Stimulated activated CD8-positive, alpha-beta memory T cell treated with anti-CD3 and anti-CD28 coated beads, Interleukin-2, amount 100 ng/mL, for 1 hour (primary cell): ENCODE measurements around the gene SYT13.

ENCODE experiments used
- DNase-seq, 2 donors: peaks; one replicate each; pipeline ENCODE4 v3.0.0-alpha.2; 2020; ENCODE audit warnings: low read depth in 2 of 2

SYT13 gene

DNA sequence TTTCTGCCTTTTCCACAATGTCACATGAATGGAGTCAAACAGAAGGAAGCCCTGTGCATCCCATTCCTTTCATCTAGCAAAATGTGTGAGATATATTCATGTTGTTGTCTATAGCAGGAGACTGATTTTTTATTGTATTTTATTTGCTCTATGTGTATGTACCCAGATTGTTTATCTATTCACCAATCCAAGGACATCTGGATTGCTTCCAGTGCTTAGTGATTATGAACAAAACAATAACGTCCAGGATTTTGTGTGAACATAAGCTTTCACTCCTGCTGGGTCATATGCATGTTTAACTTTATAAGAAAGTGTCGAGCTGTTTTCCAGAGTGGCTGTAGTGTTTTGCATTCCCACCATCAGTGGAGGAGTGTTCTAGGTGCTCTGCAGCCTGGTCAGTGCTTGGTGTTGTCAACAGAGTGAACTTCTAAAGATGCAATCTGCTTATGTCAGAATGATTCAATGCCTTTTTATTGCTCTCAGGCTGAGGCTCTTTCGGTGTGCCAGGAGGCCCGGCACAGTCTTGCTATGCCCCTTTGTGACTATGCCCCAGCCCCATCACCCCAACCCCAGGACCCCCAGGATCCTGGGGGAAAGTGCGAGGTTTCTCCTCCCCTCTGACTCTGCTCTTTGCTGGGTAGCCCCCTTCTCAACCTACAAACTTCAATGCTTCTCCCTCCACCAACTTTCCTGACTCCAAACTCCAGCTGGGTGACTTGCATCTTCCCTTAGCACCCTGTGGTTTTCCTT lies 19.9 kb upstream of the SYT13 start:
- no peak for DNase-seq

DNA sequence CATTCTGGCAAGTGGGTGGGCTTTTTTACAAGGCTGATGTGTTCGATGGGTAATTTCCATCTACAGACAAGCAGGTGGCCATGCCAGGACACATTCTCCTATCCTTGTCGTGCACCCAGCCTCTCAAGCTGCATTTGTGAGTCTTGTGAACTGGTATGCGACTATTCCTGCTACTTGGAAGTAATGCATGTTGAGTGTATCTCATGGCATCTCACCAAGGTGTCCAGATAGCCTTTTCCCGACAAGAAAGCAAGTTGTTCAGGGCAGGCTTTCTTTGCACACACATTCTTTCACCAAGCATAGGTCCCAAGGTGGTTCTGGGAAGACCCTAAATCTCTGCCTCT lies 18.8 kb upstream of the SYT13 start:
- no peak for DNase-seq

DNA sequence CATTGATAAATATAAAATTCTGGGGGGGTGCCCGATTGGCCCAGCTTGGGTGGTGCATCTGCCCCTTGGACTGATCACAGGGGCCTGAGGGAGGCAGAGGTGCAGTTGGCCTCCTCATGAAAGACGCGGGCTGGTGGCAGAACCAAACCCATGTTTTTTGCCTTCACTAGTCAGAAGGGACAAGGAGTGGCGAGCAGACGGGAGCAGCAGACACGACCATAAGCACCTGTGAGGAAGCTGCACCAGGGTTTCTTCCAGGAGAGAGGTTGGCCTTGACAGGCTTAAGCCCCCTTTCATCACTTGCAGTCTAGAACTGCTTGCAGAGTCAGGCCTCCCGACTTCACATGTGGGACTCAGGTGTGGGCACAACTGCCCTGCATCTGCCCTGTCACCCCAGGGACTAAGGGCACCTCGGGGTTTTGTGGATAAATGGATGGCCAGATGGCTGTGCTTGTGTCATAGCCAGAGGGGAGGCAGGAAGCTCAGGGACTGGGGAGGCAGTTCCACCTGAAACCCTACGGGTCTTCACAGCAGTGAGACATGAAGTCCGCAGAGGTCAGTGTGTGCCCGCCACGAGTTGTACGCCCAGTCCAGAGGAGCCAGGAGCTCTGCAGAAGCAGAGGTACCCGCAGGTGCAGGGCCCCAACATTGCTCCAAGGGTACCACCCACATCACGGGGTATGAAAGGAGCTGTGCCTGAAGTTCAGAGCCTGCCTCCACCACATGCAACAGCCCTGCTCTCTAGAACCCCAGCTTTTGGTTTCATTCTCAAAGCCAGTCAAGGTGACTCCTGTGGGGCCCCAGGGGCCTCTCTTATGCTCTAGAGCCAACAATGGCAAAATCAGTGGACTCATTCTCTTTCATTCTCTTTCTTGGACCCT lies 18.2 kb upstream of the SYT13 start:
- DNase-seq: no peak

DNA sequence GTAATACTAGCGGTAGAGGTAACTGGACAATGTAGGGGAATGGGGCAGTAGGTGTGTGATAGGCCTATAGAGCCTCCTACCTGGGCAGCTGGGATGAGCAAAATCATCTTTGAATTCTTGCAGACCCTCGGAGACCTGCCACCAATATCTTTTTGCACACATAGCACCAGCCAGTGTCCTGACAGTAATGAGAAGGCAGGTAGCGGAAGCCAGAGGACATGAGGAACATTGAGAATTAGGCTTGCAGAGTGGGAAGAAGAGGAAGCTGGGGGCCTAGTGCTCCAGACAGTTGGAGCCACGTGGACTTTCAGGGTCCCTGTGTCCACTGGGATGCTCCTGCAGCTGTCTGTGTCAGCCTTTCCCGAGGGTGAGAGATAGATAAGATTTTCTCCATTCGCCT lies 17.2 kb upstream of the SYT13 start:
- no peak for DNase-seq

DNA sequence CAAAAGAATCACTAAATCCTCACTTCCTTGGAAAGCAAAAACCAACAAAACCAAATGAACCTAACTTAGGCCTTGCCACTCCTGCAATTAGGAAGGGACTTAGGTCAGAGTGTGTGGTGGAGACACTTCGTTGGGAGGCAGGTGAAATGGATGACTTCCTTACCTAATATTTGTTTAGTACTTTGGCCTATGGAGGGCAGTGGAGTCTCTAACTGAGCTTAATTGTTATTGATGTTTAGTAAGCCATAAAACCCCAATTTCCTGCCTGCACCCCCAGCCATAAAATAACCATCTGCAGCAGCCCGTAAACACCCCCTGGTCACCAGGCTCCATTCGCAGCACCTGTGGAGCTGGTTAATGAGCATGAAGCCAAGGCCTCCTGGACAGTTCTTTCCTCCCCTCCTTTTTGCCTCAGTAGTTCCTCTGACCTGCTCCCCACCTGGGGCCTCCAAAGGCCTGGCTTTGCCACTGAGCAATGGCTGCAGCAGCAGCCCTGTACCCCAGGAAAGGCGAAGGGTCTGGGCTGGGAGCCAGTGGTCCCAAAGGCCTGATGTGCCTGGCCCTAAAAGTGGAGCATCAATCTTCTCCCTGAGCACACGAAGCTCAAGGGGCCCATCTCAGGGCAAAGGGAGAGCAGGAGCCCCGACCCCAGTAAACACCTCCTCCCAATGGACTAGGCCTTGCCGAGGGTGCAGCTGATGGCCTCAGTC lies 15.6 kb upstream of the SYT13 start:
- DNase-seq: no peak

DNA sequence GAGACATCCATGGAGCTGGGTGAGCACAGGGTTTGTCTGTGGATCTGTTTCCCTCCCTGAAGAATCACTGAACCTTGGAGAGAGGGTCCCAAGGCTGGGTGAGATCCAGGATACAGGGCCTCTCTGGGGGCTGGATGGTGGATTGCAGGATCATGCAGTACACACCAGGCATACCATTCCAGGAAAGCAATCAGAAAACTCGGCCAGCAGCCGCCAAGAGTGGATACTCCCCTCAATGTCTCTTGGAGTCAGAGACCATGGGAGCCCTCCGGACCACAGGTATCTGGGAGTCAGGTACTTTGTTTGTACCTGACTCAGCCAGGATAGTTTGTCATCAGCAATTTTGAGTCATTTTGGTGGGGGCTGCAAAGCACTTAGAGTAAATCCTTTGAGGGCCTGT lies 14.6 kb upstream of the SYT13 start:
- DNase-seq: no peak

DNA sequence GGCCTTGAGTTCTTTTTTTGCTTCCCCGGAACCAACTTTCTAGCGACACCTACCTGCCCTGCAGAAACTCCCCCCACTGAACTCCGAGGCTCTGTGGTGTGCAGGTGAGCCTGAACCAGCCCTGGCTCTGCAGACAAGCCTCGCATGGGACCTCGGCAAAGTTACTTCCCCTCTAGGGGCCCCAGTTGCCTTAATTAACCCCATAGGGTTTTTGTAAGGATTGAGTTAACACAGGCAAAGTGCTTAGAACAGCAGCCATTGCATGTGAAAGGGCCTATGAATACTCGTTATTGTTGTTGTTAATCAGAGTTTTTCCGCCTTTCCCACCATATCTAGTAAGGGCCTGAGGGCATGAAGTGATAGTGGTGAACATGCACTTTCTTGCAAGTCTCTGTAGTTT lies 12.6 kb upstream of the SYT13 start:
- no peak for DNase-seq

DNA sequence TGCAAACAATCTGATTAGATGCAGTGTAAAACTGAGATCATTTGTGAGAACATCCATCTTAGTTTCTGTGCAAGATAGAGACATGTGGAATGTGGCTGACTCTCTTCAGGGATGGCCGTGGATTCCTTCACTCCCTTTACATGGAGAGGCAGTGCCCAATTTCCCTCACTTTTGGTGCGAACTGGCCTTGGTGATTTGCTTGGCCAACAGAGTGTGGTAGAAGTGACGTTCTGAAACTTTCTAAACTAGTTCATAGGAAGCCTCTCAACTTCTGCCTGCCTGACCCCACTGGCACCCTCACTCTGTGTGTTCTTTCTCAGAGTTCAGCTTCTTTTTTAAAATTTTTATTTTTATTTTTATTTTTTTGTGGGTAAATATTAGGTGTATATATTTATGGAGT lies 9.9 kb upstream of the SYT13 start:
- DNase-seq: no peak

DNA sequence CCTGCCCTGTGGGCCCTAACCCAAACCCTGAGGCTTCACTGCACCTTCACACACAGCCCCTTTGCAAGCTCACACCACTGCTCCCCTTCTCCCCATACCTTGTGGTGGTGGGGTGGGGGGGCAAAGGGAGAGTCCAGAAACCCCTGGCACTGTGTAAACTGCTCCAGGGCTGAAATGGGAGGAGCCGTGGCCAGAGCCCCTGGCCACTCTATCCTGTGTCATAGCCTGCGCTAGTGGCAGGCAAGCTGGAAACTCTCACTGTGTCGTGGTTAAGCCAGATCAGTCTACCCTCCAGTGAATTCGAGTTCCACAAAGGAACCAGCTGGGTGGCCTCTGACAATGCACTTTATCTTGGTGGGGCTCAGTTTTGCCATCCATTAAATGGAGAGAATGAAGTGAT lies 8.4 kb upstream of the SYT13 start:
- DNase-seq: no peak

DNA sequence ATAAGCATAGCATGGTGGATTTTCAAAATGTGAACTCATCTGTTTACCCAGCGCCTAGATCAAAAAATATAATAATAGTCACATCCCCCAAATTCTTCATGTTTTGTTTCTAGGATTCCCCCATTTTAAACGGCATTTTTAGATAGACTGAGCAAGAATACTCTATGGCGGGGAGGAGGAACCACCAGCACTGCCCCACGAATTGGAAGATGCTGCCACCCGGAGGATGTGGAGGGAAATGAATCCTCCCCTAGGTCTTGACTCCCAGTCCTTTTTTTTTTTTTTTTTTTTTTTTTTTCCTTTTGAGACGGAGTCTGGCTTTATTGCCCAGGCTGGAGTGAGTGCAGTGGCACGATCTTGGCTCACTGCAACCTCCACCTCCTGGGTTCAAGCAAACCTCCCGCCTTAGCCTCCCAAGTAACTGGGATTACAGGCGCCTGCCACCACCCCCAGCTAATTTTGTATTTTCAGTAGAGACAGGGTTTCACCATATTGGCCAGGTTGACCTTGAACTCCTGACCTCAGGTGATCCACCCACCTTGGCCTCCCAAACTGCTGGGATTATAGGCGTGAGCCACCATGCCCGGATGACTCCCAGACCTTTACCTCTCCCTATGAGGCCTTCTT lies 7.5 kb upstream of the SYT13 start:
- peak; percentile 15 to 24 for DNase-seq

DNA sequence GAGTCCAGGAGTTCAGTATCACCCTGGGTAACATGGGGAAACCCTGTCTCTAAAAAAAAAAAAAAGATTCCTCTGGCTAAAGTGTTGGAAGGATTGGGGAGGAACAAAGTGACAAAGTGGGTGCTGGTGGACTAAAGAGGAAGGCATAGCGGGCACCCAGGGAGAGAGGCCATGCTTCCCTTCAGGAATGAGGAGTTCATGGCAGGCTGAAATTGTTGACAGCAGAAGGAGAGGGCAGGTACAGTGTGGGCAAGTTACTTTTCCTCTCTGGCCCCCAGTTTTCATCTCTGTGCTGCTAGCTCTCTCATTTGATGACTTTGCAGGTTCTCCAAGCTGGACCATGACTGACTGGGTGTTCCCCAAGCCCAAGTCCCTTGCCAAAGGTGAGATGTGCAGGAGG lies 4.4 kb upstream of the SYT13 start:
- DNase-seq: no peak

DNA sequence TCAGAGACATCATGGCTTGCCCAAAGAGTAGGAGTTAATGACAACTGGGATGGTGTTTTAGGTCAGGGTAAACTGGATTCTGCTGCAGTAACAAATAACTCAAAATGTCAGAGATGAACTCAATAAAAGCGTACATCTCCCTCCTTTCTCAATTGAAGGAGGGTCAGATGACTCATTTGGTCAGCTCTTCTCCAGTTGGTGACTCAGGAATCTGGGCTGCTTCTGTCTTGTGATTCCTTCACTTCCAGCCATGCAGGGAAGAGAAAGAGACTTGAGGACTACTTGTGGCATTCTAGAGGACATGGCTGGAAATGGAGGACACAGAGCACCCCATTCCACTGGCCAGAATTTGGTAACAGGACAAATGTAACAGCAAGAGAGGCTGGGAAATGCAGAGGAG lies 3.2 kb upstream of the SYT13 start:
- DNase-seq: no peak

DNA sequence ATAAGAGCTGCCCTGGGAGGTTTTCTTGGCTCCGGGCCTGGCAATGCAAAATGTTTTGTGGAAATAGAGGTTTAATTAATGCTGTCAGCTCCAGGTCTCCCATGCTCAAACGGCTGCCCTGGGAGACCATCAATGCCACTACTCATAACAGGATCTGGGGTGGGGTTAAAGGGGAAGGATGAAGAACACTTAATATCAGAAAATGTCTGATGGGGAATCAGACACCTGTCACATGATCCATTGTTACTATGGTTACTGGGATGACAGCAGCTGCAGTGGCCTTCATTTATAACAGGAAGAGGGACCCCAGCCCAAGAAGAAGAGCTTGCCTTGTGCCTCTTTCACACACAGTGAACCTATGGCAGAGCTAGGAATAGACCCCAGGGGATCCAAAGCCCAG lies 2.2 kb upstream of the SYT13 start:
- no peak for DNase-seq

DNA sequence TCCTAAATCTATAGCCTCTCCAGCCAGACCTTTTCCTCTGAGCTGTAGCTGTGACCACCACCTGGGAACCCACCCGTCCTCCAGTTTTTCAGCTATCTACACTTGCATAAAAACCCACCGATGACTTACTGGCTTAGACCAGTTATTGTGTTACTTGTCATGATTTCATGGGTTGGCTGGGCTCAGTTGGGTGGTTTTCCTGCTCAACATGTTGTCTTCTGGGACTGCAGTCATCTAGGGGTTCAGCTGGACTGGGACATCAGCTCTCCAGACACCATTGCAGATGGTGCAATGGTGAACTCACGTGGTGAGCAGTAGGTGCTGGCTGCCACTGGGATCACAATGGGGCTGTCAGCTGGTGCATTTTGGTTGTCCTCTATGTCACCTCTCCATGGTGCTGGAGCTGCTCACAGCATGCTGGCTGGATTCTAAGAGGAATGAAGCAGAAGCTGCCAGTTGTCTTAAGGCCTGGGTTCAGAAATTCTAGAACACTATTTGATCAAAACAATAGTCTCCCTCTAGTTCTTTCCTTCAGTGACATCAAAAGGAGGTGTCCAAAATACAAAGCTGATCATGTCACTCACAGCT lies 1.3 kb upstream of the SYT13 start:
- no peak for DNase-seq

DNA sequence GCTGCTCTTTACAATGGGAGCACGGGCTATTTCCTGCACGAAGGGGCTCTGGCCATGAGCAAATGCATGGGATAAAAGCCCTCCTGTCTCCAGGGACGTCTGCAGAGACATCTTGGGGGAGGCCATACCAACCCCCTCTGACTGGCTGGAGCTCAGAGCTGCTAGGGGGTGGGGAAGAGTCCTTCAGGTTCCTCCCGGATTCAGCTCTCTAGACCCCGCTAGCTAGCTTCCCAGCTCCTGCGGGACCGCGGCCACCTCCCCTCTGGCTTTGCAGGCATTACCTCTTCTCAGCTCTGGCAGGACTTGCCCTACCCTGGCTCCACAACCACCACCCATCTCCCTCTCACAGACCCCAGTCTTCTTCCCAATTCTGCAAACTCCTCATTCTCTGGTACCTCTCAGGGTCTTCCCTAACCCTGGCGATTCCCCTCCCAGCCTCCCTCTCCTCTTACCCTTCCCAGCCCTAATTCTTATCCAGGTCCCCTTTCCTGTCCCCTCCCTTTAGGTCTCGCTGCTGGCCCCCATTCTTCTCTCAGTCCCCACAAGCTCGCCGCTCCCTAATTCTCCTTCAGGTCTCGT lies 802 bp downstream of the SYT13 start:
- DNase-seq: no peak

DNA sequence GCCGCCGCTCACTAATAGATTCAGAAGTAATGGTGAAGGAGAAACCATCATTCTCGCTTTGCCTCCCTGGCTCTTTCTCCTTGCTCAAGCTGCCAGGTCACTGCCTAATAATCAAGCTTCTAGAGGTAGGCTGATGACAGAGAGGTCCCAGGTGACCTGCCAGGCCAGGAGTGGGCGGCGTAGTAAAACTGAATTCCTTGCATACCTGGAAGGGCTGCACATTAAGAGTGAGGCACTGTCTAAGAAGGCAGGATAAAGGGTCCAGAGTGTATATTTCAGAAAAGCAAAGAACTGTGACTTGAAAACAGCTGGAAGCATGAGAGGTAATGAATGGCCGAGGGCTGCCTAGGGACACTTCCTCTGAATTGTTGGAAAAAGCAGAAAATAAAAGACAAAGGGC lies 4.1 kb downstream of the SYT13 start:
- DNase-seq: no peak

DNA sequence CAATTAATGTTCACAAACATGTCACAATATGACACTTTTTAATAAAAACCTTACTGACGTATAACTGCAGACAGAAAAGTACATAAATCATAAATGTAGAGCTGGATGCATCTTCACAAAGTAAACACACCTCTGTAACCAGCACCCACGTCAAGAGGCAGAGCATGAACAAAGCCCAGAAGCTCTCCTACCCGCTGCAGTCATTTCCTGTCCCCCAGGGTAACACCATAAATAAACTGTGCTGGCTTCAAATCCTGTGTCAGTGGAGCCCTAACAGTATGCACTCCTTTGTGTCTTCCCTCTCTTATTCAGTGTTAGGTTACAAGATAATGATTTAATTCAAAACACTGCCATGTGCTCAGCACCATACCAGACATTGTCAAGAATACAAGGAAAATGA lies 5.7 kb downstream of the SYT13 start:
- DNase-seq: no peak

DNA sequence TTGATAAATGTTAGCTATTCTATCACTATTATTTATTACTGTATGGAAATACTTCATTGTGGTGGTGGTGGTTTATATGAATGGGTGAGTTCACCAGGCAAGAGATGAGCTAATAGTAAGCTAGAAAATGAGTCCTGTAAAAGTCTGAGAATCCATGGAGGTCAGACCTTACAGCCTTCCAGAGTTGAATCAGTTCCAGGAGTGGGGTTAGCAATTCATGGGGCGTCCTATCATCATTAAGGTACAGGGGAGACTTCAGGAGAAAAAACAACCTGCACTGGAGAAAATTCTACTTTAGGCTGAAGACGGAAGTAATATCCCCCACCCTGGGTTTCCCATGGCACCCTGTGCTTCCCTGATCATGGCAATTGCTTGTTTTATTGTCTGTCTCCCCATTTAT lies 6.5 kb downstream of the SYT13 start:
- no peak for DNase-seq

DNA sequence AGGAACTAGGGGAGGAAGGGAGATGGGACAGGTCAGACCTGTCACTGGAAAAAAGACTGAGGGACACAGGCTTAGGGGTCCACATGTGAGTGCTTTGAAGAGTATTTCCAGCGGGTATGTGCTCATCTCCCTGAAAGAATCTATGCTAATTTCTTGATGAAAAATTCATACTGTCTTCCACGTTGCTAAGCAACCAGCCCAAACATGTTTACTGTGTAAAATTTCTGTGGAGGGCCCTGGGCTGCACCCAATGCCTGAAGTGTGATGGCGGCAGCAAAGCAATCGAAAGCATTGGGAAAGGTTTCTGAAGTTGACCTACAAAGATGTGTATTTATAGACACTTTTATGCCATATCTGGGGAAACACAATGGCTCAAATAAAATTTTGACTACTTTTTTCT lies 7.4 kb downstream of the SYT13 start:
- DNase-seq: no peak

DNA sequence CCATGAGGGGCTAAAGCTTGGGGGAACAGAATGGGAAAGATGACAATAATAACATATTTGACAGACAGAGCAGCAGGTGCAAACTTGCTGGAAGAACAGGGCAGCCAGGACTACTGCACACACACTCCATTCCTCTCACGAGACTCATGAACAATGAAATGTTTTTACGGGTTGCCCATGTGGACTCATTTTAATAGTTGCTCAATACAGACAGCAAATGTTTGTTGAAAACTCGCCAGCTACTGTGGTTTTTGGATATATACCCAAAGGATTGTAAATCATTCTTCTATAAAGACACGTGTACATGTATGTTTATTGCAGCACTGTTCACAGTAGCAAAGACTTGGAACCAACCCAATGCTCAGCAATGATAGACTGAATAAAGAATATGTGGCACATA lies 10.3 kb downstream of the SYT13 start:
- no peak for DNase-seq

DNA sequence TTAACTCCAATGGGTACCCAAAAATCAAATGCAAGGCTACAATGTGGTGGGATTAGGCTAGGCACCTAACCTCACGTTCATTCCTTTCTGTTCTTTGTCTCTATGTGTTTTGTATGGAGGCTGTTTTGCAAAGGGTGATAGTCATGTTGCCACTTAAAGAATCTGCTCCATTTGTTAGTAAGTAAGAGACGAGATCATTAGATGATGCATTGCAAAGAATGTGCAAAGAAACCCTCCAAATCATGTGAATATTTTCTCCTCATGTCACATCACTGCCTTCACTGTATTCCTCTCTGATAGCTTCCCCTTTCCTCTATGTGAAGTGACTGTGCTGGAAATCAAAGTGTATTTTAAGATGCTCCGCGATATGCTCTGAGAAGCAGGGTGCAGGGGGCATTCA lies 11.9 kb downstream of the SYT13 start:
- no peak for DNase-seq

DNA sequence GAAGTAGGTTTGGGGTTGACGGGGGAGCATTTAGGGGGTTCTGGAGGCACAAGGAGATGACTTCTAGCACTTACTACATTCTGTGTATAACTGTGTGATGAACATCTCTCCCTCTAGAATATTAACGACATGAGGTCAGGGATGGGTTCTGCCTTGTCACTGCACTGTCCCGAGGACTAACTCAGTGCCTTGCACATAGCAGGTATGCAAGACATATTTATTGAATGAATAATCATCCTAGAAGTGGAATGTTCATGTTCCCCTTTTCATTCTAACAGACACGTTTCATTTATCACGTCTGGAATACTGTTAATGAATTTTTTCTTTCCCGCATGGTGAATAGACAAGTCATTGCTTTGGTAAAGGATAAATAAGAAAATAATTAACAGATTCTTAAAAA lies 12.6 kb downstream of the SYT13 start:
- no peak for DNase-seq
